Pancreas (tissue), 10 donors: ENCODE data around the gene PLRG1. TPM values are rescaled to one million over a fixed set of nuclear protein-coding genes. Genes with fewer than 3 reads are reported as not detected.

Experiments used
- ATAC-seq, 4 donors: fragments of 200-7000 bp; cut with Tn5 transposase; one replicate each; pipeline versions ENCODE4 v1.8.0 to v1.9.1; 2020; ENCODE audit warnings: mild to moderate bottlenecking in 4 of 4, moderate library complexity in 4 of 4
- DNase-seq, 6 donors: peaks; one replicate each; pipeline ENCODE4 v3.0.0-alpha.2; 2020
- FAIRE-seq: peaks from 2 replicates; lab custom pipeline; 2012; peaks lifted over from hg19 to GRCh38; lab: Jason Lieb, UNC
- H3K27ac ChIP-seq, 4 donors: fragments of 200-600 bp; sonication (generic); 1 replicate in 3 of 4; 2 replicates in 1 of 4; pipeline versions ENCODE4 v1.5.0 to v1.8.0; 2020
- H3K27me3 ChIP-seq, 4 donors: fragments of 200-600 bp; one replicate each; pipeline ENCODE4 v1.8.0; 2021
- H3K36me3 ChIP-seq, 3 donors: fragments of 200-600 bp; sonication (generic) in 1 of 3; one replicate each; pipeline versions ENCODE4 v1.5.0 to v1.8.0; 2020 to 2021
- H3K4me1 ChIP-seq, 3 donors: fragments of 200-600 bp; one replicate each; pipeline ENCODE4 v1.8.0; 2021
- H3K4me3 ChIP-seq, 4 donors: fragments of 200-600 bp; sonication (generic) in 2 of 4; one replicate each; pipeline versions ENCODE4 v1.5.0 to v1.8.0; 2020 to 2021
- H3K9me3 ChIP-seq, 4 donors: fragments of 200-600 bp; one replicate each; pipeline ENCODE4 v1.8.0; 2021
- WGBS, 2 donors: extraction: QIAGEN DNeasy Blood & Tissue Kit; methylation state at CpG; one replicate each; pipeline ENCODE4 v1.1.7; 2013; 5-methylcytosine and 5-hydroxymethylcytosine counted together
- intact Hi-C, 3 donors: fragments of 100-400 bp; cut with DNase I; formaldehyde crosslinking; loops; one replicate each; pipeline versions ENCODE4 v1.11.1 to v1.14.2; 2022
- polyA plus RNA-seq, 2 donors: library from polyadenylated mRNA; stranded (reverse); fragments of 200-250 nt; gene quantifications; one replicate each; pipeline ENCODE4 v1.2.3, GENCODE V29; 2013
- total RNA-seq, 6 donors: library from RNA; stranded (reverse); fragmentation: NEBNext Ultra II Directional in 4 of 6; extraction: Animal tissue kit (Norgen Biotek cat#: 25700) in 4 of 6; gene quantifications; one replicate each; pipeline versions ENCODE4 v1.2.1 to v1.2.4, GENCODE V29; 2021 to 2023
- TF ChIP-seq, protein P1 (sequence below), 4 donors: fragments of 200-600 bp; sonication (generic) in 3 of 4; IDR thresholded peaks; one replicate each; pipeline versions ENCODE4 v1.5.0 to v1.8.0; 2021; ENCODE audit warnings: antibody characterized with exemption in 4 of 4
- donor health status: healthy with polysubstance abuse.
- donor health status: DM: no; HTN: no; CAD: no; lungs with moderate emphysema.
- donor health status: DM: no; HTN: no; CAD: no.
- donor health status: control.
- donor health status: control.
- donor health status: Bipolar disorder and iron deficiency.
- donor health status: DM: yes; HTN: yes; CAD: no.
- donor health status: DM: no; HTN: no; CAD: no.
- donor health status: DM: no; HTN: no; CAD: no.
- donor health status: DM: yes; HTN: yes; CAD: no.

Gene PLRG1
- total and polyA plus RNA-seq, 8 donors, result 18.5 to 38.6 (median 30.5) TPM

DNA sequence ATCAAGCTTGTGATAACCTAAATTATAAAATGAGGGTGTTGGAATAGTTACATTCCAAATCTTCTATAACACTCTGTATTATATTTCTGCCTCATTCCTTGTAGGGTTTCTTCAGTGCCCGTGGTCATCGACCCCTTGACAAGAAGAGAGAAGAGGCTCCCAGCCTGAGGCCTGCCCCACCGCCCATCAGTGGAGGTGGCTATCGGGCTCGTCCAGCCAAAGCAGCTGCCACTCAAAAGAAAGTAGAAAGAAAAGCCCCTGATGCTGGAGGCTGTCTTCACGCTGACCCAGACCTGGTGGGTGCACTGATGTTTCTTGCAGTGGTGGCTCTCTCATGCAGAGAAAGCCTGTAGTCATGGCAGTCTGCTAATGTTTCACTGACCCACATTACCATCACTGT is 15.5 kb upstream of the PLRG1 start:
- ATAC-seq, result no peak
- no peak for DNase-seq
- FAIRE-seq, result no peak
- no peaks in the 10 kb centered on the region for H3K9me3 ChIP-seq
- H3K27me3 ChIP-seq, result no peaks in the 10 kb centered on the region
- H3K36me3 ChIP-seq, result no peaks in the 10 kb centered on the region
- H3K4me3 ChIP-seq, result no peak overlapping the region
- no peak overlapping the region for H3K27ac ChIP-seq
- TF ChIP-seq, protein P1, sequence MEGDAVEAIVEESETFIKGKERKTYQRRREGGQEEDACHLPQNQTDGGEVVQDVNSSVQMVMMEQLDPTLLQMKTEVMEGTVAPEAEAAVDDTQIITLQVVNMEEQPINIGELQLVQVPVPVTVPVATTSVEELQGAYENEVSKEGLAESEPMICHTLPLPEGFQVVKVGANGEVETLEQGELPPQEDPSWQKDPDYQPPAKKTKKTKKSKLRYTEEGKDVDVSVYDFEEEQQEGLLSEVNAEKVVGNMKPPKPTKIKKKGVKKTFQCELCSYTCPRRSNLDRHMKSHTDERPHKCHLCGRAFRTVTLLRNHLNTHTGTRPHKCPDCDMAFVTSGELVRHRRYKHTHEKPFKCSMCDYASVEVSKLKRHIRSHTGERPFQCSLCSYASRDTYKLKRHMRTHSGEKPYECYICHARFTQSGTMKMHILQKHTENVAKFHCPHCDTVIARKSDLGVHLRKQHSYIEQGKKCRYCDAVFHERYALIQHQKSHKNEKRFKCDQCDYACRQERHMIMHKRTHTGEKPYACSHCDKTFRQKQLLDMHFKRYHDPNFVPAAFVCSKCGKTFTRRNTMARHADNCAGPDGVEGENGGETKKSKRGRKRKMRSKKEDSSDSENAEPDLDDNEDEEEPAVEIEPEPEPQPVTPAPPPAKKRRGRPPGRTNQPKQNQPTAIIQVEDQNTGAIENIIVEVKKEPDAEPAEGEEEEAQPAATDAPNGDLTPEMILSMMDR (IDR thresholded peaks at IDR 0.05), result no peak
- intact Hi-C loops, result no loop called here
- 80 to 86% methylated on average over 6 of the region's 6 CpGs for WGBS, 2 donors
- H3K4me1 ChIP-seq, result no peaks in the 10 kb centered on the region

GRCh38 chr4:154564311-154564710 is 14.1 kb upstream of the PLRG1 start:
- Histone ChIP-seq H3K36me3 (no peaks in the 10 kb centered on the region), H3K9me3 (no peaks in the 10 kb centered on the region), H3K27me3 (no peaks in the 10 kb centered on the region), H3K4me3 (no peak overlapping the region), H3K4me1 (peaks cover 0 to 5% (median 0%) of the 10 kb centered on the region in 3 donors), H3K27ac (no peak overlapping the region)
- FAIRE-seq (no peak), ATAC-seq (no peak), DNase-seq (no peak)
- TF ChIP-seq, protein P1 (IDR thresholded peaks at IDR 0.05), result no peak
- intact Hi-C loops, result no loop called here
- WGBS, 2 donors, result 80 to 89% methylated on average over 1 of the region's 1 CpG

DNA sequence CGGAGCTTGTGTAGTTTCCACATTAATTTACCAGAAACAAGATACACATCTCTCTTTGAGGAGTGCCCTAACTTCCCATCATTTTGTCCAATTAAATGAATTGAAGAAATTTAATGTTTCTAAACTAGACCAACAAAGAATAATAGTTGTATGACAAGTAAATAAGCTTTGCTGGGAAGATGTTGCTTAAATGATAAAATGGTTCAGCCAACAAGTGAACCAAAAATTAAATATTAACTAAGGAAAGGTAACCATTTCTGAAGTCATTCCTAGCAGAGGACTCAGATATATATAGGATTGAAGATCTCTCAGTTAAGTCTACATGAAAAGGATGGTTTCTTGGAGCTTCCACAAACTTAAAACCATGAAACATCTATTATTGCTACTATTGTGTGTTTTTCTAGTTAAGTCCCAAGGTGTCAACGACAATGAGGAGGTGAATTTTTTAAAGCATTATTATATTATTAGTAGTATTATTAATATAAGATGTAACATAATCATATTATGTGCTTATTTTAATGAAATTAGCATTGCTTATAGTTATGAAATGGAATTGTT is 12.6 kb upstream of the PLRG1 start, which contains the start of gene FGB:
FGB (plus strand) TSS at position 315 of the 558 bp plus-strand sequence; CDS start at position 323, 8 bp downstream.
- no peaks in the 10 kb centered on the region for H3K27me3 ChIP-seq
- WGBS, 2 donors, result 66 to 71% methylated on average over 2 of the region's 2 CpGs
- H3K9me3 ChIP-seq, result no peaks in the 10 kb centered on the region
- no peak within 1 kb of the TSS for H3K27ac ChIP-seq
- H3K4me1 ChIP-seq, result peaks cover 0 to 5% (median 0%) of the 10 kb centered on the region in 3 donors
- H3K4me3 ChIP-seq, result no peak within 1 kb of the TSS
- H3K36me3 ChIP-seq, result no peaks in the 10 kb centered on the region
- FAIRE-seq (no peak), DNase-seq (no peak), ATAC-seq (no peak)
- intact Hi-C loops, result no loop called here
- TF ChIP-seq, protein P1 (IDR thresholded peaks at IDR 0.05), result no peak

DNA sequence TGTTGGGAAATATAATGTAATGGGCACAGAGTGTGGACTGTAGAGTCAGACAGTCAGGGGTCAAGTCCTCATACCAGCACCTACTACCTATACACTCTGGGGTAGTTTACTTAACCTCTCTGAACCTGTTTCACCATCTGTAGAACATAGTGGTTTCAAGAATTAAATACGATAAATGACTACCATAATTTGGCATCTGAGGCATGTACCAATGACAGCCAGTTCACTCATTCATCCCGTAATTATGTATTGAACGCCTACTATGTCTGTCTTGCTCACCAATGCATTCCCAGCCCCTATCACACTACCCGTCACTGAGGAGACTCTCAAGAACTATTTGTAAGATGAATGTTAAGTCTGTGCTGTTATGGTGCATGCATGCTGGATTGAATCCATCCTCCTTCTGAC is 10.6 kb upstream of the PLRG1 start:
- intact Hi-C loops, result no loop called here
- Histone ChIP-seq H3K36me3 (no peaks in the 10 kb centered on the region), H3K4me3 (no peak overlapping the region), H3K4me1 (peaks cover 0 to 5% (median 0%) of the 10 kb centered on the region in 3 donors), H3K27ac (no peak overlapping the region), H3K9me3 (no peaks in the 10 kb centered on the region), H3K27me3 (no peaks in the 10 kb centered on the region)
- 64 to 70% methylated on average over 4 of the region's 4 CpGs for WGBS, 2 donors
- FAIRE-seq, result no peak
- TF ChIP-seq, protein P1 (IDR thresholded peaks at IDR 0.05), result no peak
- no peak for DNase-seq
- no peak for ATAC-seq

DNA sequence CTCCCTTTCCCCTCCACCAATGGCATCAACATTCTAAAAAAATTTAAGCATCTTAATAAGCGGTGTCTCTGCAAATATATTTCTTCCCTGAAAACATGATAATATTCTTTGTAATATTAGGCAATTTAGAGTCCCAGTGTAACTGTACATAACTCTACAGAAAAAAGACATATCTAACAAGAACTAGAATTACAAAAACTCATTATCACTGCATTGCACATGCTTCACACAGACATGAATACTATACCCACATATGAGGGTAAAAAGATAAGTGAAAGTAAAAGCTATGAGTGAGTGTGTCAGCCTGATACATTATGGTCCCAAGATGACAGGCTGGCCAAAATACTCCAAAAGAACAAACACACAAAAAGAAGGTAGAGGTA is 10.2 kb upstream of the PLRG1 start:
- no peak for ATAC-seq
- no peak for DNase-seq
- no peak for FAIRE-seq
- WGBS, 2 donors, result 83 to 86% methylated on average over 1 of the region's 1 CpG
- intact Hi-C loops, result no loop called here
- Histone ChIP-seq H3K36me3 (no peaks in the 10 kb centered on the region), H3K27ac (no peak overlapping the region), H3K4me1 (peaks cover 0 to 5% (median 0%) of the 10 kb centered on the region in 3 donors), H3K4me3 (no peak overlapping the region), H3K27me3 (no peaks in the 10 kb centered on the region), H3K9me3 (no peaks in the 10 kb centered on the region)
- TF ChIP-seq, protein P1 (IDR thresholded peaks at IDR 0.05), result no peak
